ENCODE data around the gene COPS8.

Gene COPS8

GRCh38 chr2:237062585-237062984, 23.1 kb upstream of the COPS8 start:
- H3K9ac ChIP-seq (ENCODE audit: low read depth, low read length, poor library complexity, severe bottlenecking), result no peak overlapping the region
- no peak for TF ChIP-seq EZH2phosphoT487 (IDR thresholded peaks at IDR 0.05; ENCODE audit: borderline replicate concordance)
- TF ChIP-seq CTCF (conservative IDR thresholded peaks at IDR 0.05; ENCODE audit: low read length), result no peak
- no peak overlapping the region for H2AFZ ChIP-seq (ENCODE audit: low read length)
- no peaks in the 10 kb centered on the region for H3K36me3 ChIP-seq (ENCODE audit: insufficient read depth, low read length)
- no peaks in the 10 kb centered on the region for H3K4me1 ChIP-seq (ENCODE audit: insufficient read depth, low read length, poor library complexity, severe bottlenecking)
- no peaks in the 10 kb centered on the region for H3K9me3 ChIP-seq (ENCODE audit: insufficient read depth, low read depth, low read length)
- H3K79me2 ChIP-seq (ENCODE audit: insufficient read depth, low read length), result no peaks in the 10 kb centered on the region
- H3K4me3 ChIP-seq (ENCODE audit: low read length, poor library complexity, severe bottlenecking), result no peak overlapping the region
- H4K20me1 ChIP-seq (ENCODE audit: insufficient read depth, low read length, poor library complexity, severe bottlenecking), result no peaks in the 10 kb centered on the region
- H3K4me2 ChIP-seq (ENCODE audit: low read depth, low read length, poor library complexity, severe bottlenecking), result no peak overlapping the region
- no peaks in the 10 kb centered on the region for H3F3A ChIP-seq (ENCODE audit: low read depth)
- no peaks in the 10 kb centered on the region for H3K27me3 ChIP-seq (ENCODE audit: insufficient read depth, low read length, poor library complexity, severe bottlenecking)
- no peaks in the 10 kb centered on the region for H3K9me2 ChIP-seq (replicated peaks; ENCODE audit: low read depth, low read length)

GRCh38 chr2:237064203-237065070, 21.3 kb upstream of the COPS8 start:
- H3K4me3 ChIP-seq (ENCODE audit: low read length, poor library complexity, severe bottlenecking), result no peak overlapping the region
- no peak overlapping the region for H3K9ac ChIP-seq (ENCODE audit: low read depth, low read length, poor library complexity, severe bottlenecking)
- no peaks in the 10 kb centered on the region for H3F3A ChIP-seq (ENCODE audit: low read depth)
- no peak overlapping the region for H2AFZ ChIP-seq (ENCODE audit: low read length)
- no peaks in the 10 kb centered on the region for H3K27me3 ChIP-seq (ENCODE audit: insufficient read depth, low read length, poor library complexity, severe bottlenecking)
- no peaks in the 10 kb centered on the region for H3K9me3 ChIP-seq (ENCODE audit: insufficient read depth, low read depth, low read length)
- no peak overlapping the region for H3K4me2 ChIP-seq (ENCODE audit: low read depth, low read length, poor library complexity, severe bottlenecking)
- peaks cover 4% of the 10 kb centered on the region for H3K4me1 ChIP-seq (ENCODE audit: insufficient read depth, low read length, poor library complexity, severe bottlenecking)
- TF ChIP-seq EZH2phosphoT487 (IDR thresholded peaks at IDR 0.05; ENCODE audit: borderline replicate concordance) (no peak), CTCF (conservative IDR thresholded peaks at IDR 0.05; ENCODE audit: low read length) (no peak)
- no peaks in the 10 kb centered on the region for H3K9me2 ChIP-seq (replicated peaks; ENCODE audit: low read depth, low read length)
- no peaks in the 10 kb centered on the region for H3K36me3 ChIP-seq (ENCODE audit: insufficient read depth, low read length)
- no peaks in the 10 kb centered on the region for H4K20me1 ChIP-seq (ENCODE audit: insufficient read depth, low read length, poor library complexity, severe bottlenecking)
- no peaks in the 10 kb centered on the region for H3K79me2 ChIP-seq (ENCODE audit: insufficient read depth, low read length)

GRCh38 chr2:237065071-237065377, 20.7 kb upstream of the COPS8 start:
- Histone ChIP-seq H2AFZ (ENCODE audit: low read length) (no peak overlapping the region), H3K27me3 (ENCODE audit: insufficient read depth, low read length, poor library complexity, severe bottlenecking) (no peaks in the 10 kb centered on the region), H4K20me1 (ENCODE audit: insufficient read depth, low read length, poor library complexity, severe bottlenecking) (no peaks in the 10 kb centered on the region), H3K4me2 (ENCODE audit: low read depth, low read length, poor library complexity, severe bottlenecking) (no peak overlapping the region), H3K4me1 (ENCODE audit: insufficient read depth, low read length, poor library complexity, severe bottlenecking) (peaks cover 4% of the 10 kb centered on the region), H3K4me3 (ENCODE audit: low read length, poor library complexity, severe bottlenecking) (no peak overlapping the region), H3K9ac (ENCODE audit: low read depth, low read length, poor library complexity, severe bottlenecking) (no peak overlapping the region), H3K36me3 (ENCODE audit: insufficient read depth, low read length) (no peaks in the 10 kb centered on the region), H3K79me2 (ENCODE audit: insufficient read depth, low read length) (no peaks in the 10 kb centered on the region), H3F3A (ENCODE audit: low read depth) (no peaks in the 10 kb centered on the region), H3K9me3 (ENCODE audit: insufficient read depth, low read depth, low read length) (no peaks in the 10 kb centered on the region), H3K9me2 (replicated peaks; ENCODE audit: low read depth, low read length) (no peaks in the 10 kb centered on the region)
- TF ChIP-seq EZH2phosphoT487 (IDR thresholded peaks at IDR 0.05; ENCODE audit: borderline replicate concordance) (no peak), CTCF (conservative IDR thresholded peaks at IDR 0.05; ENCODE audit: low read length) (no peak)

Data from Loucy (cell line).